Globus pallidus (tissue), 1 donor: ENCODE results near the gene KCNMA1.

ENCODE experiments used
- DNase-seq: peaks from one replicate; pipeline ENCODE4 v3.0.0-alpha.2; 2015; ENCODE audit warnings: low spot score

KCNMA1 gene

GRCh38 chr10:77208684-77209256, 428.8 kb downstream of the KCNMA1 start:
- DNase-seq, result no peak

- DNase-seq, result no peak
These were observed 429.8 kb downstream of the KCNMA1 start for GRCh38 chr10:77207828-77208185.

DNA sequence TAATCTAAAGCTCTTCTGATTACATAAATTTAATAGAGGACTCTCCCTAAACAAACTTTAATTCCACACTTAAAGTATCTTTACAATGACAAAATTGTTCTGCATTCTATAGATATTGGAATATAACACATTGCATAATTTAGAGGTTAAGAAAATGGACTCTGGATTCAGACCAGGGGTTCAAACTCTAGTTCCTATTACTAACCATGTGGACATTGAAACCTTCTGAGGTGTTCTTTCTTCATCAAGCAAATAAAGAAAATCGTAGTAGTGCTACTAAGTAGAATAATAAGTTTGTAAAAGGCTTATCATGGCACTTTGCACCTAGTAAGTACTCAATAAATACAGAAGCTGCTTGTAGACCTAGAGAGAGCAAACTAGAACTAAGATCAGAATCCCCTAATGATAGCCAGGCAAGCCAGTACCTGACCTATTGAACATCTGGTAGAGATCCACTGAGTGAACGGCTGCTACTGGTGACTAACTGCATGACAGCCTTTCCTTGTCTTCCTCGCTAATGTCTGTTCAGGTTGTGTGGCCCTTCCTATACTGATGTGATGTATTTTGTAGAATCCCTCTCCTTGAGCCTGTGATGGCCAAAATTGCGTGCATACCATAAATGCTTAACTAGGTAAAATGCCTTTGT, 430.3 kb downstream of the KCNMA1 start:
- no peak for DNase-seq

DNA sequence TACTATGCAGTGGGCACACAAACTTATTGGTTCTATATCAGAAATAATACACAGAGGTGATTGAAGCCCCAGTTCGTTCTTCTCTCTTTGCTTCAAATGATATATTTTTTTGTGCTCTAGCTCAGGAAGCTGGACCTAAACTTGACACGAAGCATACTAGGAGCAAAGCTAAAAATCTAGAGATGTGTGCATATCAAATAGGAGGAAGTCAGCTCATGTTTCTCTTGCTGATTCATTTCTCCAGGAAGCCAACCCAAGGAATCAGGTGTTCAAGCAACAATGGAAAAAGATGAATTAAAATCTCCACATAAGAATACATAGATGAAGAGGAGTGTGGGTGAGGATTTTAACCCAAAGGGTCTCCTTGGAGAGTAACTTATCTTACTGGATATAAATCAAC, 432.5 kb downstream of the KCNMA1 start:
- no peak for DNase-seq

- no peak for DNase-seq
These were observed 433.4 kb downstream of the KCNMA1 start for GRCh38 chr10:77204171-77204570.

DNA sequence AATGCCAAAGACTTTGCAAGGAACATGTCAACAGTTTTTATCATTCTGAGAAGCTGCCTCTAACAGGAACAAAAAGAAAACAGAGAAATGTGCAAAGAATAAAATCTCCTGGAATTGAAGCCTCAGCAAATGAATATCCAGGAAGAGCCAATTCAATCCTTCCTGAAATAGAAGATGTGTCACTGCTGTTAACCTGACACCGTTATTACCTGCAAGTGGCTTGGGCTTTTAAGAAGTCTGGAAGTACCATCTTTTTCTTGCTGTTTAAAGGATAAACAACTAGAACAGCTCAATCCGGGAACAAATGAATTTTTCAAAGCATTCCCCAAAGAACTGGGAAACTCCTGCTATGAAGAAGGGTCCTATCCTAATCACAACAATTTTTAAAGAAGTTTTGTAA, 434.8 kb downstream of the KCNMA1 start:
- no peak for DNase-seq

DNA sequence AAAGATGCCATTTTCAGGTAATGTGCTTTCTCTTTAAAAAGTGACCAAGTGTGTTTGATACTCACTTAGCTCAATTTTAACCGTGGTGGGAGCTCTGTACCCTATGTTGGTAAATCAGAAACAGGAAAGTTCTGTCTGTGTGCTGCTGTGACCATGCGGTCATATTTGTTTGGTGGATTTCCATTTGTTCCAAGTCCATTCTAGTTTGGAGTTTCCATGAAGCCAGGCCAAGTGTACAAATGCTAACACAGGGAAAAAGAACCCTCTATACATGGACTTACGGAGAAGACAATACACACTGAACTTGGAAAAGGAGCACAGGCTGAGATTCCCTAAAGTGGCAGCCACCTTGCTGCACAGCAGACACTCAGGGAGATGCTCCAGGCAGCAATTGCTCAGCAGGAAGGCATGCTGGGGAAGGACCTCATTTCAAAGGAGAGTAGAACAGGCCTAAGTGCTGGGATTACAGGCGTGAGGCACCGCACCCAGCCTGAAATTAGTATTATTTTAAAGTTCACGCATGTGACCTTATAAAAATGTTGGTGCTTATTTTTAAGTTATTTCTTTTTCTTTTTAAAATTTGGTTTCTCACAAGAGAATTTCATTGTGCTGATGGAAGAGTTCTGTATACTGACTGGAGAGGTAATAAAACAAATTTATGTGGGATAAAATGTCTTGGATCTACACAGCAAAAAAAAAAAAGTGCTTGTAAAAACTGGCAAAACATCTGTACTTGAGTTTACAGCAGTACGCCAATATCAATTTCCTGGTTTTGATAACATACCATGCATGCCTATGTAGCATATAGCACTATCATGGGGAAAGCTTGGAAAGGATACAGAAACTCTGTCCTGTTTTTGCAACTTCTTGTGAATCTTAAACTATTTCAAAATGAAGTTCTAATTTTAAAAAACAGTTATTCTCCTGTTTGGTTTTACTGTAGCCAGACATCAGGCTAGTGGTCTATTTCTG, 436.2 kb downstream of the KCNMA1 start:
- DNase-seq, result no peak

DNA sequence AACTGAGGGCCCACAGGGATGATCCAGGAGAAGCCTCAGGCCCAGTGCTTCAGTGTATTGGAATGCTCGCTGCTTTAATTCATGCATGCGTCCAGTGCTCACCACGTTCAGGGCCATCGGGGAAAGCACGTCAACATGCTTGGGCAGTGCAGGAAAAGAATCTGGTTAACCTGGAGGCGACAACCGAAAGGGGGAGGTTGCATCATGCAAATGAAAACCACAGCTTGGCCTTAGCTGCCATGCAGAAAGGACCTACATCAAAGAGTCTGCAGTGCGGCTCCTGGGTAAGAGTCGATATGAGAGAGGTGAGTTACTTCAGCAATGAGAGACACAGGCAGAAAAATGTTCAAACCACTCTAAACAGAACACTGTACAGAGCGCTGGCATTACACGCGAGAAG, 440.1 kb downstream of the KCNMA1 start:
- no peak for DNase-seq

DNA sequence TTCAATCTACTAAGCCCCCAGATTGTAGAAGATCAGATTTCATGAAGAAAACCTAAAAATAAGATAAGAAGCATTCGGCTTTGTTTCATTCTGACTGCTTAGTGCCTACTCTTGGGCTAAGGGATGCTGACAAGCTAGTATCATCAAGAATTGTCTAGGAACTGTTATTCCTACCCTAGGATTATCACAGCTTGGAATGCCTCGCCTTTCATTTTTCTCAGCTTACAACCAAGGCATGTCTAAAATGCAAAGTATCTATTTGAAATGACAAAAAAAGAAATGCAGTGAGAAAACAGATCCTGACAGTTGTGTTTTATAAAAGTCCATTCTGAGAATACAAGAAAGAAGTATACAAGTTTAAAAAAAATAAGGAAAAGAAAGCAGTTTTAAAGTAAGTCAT, 441.0 kb downstream of the KCNMA1 start:
- no peak for DNase-seq

- DNase-seq, result no peak
These were observed 442.5 kb downstream of the KCNMA1 start for GRCh38 chr10:77195101-77195500.

DNA sequence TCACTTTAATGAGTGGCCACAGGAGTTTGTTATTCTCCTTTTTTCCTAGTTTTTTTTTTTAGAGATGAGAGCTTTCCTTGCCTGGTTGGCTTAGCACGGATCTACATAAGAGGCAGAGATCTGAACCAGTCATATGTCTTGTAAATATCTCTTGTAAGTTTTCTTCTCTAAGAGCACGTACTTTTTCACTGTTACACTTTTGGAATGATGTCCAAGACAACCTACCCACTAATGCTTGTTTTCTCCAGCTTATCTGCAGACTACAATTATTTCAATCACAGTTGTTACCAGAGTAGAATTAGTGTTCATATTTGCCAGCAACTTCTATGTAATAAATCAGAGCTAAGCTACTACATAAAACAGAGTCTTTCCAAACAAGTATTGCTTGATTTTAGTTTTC, 444.6 kb downstream of the KCNMA1 start:
- DNase-seq, result no peak

GRCh38 chr10:77192402-77192801, 445.2 kb downstream of the KCNMA1 start:
- DNase-seq, result no peak

GRCh38 chr10:77191324-77192049, 446.1 kb downstream of the KCNMA1 start:
- no peak for DNase-seq

DNA sequence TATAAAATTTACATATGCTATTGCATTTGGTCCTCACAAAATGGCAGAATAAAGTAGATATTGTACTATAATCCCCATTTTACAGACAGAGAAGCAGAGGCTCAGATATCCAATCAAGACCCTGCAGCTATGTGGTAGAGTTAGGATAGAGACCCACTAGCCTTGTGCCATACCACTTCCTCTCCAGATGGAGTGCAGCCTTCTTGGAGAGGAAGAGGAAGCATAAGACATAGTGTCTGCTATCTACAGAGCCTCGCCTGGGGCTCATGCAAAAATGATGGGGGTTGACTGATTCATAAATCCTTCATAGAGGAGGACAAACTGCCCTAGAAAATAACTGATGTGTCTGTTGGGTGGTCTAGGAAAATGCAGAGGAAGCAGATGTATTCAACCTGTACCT, 447.3 kb downstream of the KCNMA1 start:
- DNase-seq, result no peak

- no peak for DNase-seq
These were observed 448.1 kb downstream of the KCNMA1 start for GRCh38 chr10:77189520-77189919.

DNA sequence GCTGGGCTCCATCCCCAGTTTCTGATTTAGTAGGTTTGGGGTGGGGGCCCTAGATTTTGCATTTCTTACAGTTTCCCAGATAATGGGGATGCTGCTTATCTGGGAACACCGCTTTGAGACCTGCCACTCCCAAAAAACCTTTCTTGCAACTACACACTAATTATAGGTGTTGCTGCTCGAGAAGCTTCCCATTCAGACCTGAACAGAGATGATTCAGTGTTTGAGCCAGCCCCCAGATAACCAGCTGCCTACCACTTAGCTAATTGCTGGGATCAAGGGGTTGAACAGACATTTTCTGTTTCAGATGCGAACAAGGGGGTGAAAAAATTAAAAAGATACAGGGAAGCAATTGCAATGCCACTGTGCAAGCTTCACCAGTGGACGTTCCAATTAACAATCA, 448.5 kb downstream of the KCNMA1 start:
- DNase-seq, result no peak

GRCh38 chr10:77188521-77188920, 449.1 kb downstream of the KCNMA1 start:
- DNase-seq, result no peak

GRCh38 chr10:77188000-77188395, 449.6 kb downstream of the KCNMA1 start:
- DNase-seq, result no peak

DNA sequence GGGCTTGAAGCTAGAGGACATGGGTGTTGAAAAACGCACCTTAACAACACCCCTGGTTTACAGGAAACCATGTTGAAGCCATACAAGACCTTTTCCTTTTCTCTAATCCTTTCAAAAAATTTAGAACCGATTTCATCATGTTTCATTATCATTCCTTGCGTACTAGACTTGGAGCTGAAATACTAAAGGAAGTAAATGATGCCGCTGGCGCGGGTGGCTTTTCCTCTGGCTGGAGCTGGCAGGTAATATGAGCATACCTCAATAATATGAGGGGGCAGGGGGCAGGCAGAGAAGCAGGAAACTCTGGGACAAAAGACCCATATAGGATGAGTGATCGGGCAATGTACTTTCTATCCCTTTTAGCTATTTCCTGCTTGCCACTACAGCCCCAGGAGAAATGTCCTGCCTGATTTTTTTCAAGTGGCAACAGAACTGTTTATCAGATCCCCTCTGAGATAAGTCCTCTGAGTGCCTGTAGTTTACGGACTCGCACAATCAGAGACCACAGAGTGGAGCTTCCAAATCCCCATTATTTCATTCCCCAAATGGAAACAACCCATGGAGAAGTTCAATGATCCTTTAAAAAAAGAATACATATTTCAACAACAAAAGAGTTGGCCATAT, 450.1 kb downstream of the KCNMA1 start:
- DNase-seq, result no peak

GRCh38 chr10:77186936-77187335, 450.7 kb downstream of the KCNMA1 start:
- DNase-seq, result no peak

DNA sequence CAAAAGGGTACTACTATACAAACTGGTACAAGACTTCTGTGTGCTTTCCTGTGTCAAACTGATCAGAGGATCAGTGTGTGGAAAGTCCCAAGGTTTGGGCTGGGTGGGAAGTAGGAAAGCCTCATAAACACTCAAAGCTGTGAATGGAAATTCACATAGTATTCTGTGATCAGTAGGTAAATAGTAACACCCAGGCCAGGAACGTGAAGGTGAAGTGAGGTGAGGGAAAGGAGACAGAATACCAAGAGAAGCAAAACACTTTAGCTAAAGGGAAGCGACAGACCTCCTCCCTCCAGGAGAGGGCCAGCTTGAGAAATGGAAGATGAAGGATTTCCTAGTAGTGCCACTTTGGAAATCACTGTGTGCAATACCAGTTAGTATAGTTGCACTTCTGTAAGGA, 451.9 kb downstream of the KCNMA1 start:
- DNase-seq, result no peak

GRCh38 chr10:77182803-77183202, 454.8 kb downstream of the KCNMA1 start:
- no peak for DNase-seq
